Peyer's patch (tissue), 4 donors: ENCODE results near the gene RXFP1. TPM values are rescaled to one million over a fixed set of nuclear protein-coding genes. Genes with fewer than 3 reads are reported as not detected.

Source experiments
- DNase-seq, 3 donors: peaks; one replicate each; pipeline ENCODE4 v3.0.0-alpha.2; 2017 to 2019
- H3K27ac ChIP-seq, 4 donors: fragments of 200-600 bp; sonication (generic); one replicate each; pipeline ENCODE4 v1.5.1; 2016 to 2019
- H3K27me3 ChIP-seq, 2 donors: fragments of 200-600 bp; sonication (generic); one replicate each; pipeline ENCODE4 v1.5.1; 2019
- H3K36me3 ChIP-seq, 3 donors: fragments of 200-600 bp; sonication (generic); one replicate each; pipeline ENCODE4 v1.5.1; 2016 to 2019
- H3K4me1 ChIP-seq, 4 donors: fragments of 200-600 bp; sonication (generic); one replicate each; pipeline ENCODE4 v1.5.1; 2016 to 2019
- H3K4me3 ChIP-seq, 4 donors: fragments of 200-600 bp; sonication (generic); 1 replicate in 3 of 4; 2 replicates in 1 of 4; pipeline ENCODE4 v1.5.1; 2016 to 2019; ENCODE audit warnings: mild to moderate bottlenecking in 1 of 4
- H3K9me3 ChIP-seq, 4 donors: fragments of 200-600 bp; sonication (generic); one replicate each; pipeline ENCODE4 v1.5.1; 2016 to 2019; ENCODE audit warnings: mild to moderate bottlenecking in 1 of 4
- POLR2A ChIP-seq, 2 donors: fragments of 450-650 bp; IDR thresholded peaks; one replicate each; pipeline ENCODE4 v1.5.1; 2017; ENCODE audit warnings: antibody characterized with exemption in 2 of 2, mild to moderate bottlenecking in 2 of 2, moderate library complexity in 2 of 2
- total RNA-seq, 4 donors: library from RNA; depleted of rRNA; stranded (reverse); fragments of >200 nt; gene quantifications; one replicate each; pipeline ENCODE4 v1.1.0, GENCODE V29; 2016
- TF ChIP-seq, protein P1 (sequence below), 6 experiments: fragments of 450-650 bp in 4 of 6; fragments of 200-600 bp in 2 of 6; sonication (generic) in 1 of 6; IDR thresholded peaks; one replicate each; pipeline ENCODE4 v1.5.1; 2017 to 2019; ENCODE audit warnings: antibody characterized with exemption in 6 of 6, mild to moderate bottlenecking in 3 of 6, moderate library complexity in 1 of 6

The RXFP1 gene
- total RNA-seq, 4 donors from 2014 or later, result 0.38 to 0.54 TPM; not detected in 2

- no peak overlapping the region for H3K27ac ChIP-seq
- H3K36me3 ChIP-seq, result no peaks in the 10 kb centered on the region
- no peak overlapping the region for H3K4me3 ChIP-seq
- peak in 1 of 3 donors; percentile 50 for DNase-seq
- H3K4me1 ChIP-seq, result no peaks in the 10 kb centered on the region
- no peaks in the 10 kb centered on the region for H3K27me3 ChIP-seq
- H3K9me3 ChIP-seq, result no peaks in the 10 kb centered on the region
- TF ChIP-seq, protein P1, sequence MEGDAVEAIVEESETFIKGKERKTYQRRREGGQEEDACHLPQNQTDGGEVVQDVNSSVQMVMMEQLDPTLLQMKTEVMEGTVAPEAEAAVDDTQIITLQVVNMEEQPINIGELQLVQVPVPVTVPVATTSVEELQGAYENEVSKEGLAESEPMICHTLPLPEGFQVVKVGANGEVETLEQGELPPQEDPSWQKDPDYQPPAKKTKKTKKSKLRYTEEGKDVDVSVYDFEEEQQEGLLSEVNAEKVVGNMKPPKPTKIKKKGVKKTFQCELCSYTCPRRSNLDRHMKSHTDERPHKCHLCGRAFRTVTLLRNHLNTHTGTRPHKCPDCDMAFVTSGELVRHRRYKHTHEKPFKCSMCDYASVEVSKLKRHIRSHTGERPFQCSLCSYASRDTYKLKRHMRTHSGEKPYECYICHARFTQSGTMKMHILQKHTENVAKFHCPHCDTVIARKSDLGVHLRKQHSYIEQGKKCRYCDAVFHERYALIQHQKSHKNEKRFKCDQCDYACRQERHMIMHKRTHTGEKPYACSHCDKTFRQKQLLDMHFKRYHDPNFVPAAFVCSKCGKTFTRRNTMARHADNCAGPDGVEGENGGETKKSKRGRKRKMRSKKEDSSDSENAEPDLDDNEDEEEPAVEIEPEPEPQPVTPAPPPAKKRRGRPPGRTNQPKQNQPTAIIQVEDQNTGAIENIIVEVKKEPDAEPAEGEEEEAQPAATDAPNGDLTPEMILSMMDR (IDR thresholded peaks at IDR 0.05), result peak in 3 of 6 experiments; percentile 23 to 34 (median 28)
- TF ChIP-seq POLR2A (IDR thresholded peaks at IDR 0.05), result no peak
Observed at GRCh38 chr4:158496030-158496741, 25.5 kb upstream of the RXFP1 start.

DNA sequence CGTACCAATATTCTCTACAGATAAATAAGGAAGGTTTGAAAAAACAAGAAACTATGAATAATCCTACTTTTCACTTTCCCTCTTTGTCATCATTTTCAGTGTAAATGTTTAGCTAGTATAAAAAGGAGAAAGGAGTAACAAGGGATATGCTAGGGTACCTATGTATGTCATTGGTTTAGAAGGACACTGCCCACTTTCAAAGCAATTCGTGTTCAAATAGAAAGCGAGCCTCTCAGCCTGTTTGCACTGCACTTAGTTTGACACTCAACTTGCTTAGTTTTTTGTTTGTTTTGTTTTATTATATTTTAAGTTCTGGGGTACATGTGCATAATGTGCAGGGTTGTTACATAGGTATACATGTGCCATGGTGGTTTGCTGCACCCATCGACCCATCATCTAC is 21.6 kb upstream of the RXFP1 start:
- Histone ChIP-seq H3K4me3 (no peak overlapping the region), H3K36me3 (no peaks in the 10 kb centered on the region), H3K9me3 (no peaks in the 10 kb centered on the region), H3K27ac (no peak overlapping the region), H3K27me3 (no peaks in the 10 kb centered on the region), H3K4me1 (no peaks in the 10 kb centered on the region)
- DNase-seq, result no peak
- TF ChIP-seq POLR2A (IDR thresholded peaks at IDR 0.05), result no peak
- TF ChIP-seq, protein P1 (IDR thresholded peaks at IDR 0.05), result no peak

GRCh38 chr4:158513256-158513655 is 8.4 kb upstream of the RXFP1 start:
- no peaks in the 10 kb centered on the region for H3K36me3 ChIP-seq
- H3K27me3 ChIP-seq, result no peaks in the 10 kb centered on the region
- H3K9me3 ChIP-seq, result no peaks in the 10 kb centered on the region
- H3K4me1 ChIP-seq, result no peaks in the 10 kb centered on the region
- H3K27ac ChIP-seq, result no peak overlapping the region
- TF ChIP-seq, protein P1 (IDR thresholded peaks at IDR 0.05), result no peak
- TF ChIP-seq POLR2A (IDR thresholded peaks at IDR 0.05), result no peak
- no peak for DNase-seq
- no peak overlapping the region for H3K4me3 ChIP-seq

GRCh38 chr4:158519226-158519625 is 2.5 kb upstream of the RXFP1 start:
- no peak for DNase-seq
- H3K4me1 ChIP-seq, result no peaks in the 10 kb centered on the region
- no peaks in the 10 kb centered on the region for H3K9me3 ChIP-seq
- TF ChIP-seq, protein P1 (IDR thresholded peaks at IDR 0.05), result no peak
- no peak overlapping the region for H3K4me3 ChIP-seq
- no peaks in the 10 kb centered on the region for H3K27me3 ChIP-seq
- H3K36me3 ChIP-seq, result no peaks in the 10 kb centered on the region
- H3K27ac ChIP-seq, result no peak overlapping the region

DNA sequence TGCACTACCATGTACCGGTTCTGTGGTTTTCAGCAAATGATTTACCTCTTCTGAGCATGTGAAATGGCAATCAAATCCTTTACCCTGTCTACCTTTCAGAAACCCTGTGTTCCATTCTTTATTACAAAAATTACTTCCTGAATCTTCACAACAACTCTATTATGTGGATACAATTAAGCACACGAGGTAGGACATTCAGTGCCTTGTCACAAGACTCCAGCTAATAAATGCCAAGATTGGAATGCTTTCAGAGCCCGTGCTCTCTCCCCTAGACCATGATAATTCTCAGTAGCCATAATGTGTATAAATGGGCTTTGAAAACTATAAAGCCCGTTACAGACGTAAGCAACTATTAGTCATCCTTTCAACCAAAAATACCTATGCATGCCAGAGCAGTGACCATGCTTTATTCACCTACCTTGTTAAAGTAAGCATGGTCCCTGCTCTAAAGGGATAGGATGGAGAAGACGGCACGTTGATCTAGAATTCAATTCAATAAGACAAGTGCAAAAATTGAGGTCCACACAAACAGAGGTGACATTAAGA is 2.4 kb downstream of the RXFP1 start:
- DNase-seq, result no peak
- H3K27me3 ChIP-seq, result no peaks in the 10 kb centered on the region
- H3K9me3 ChIP-seq, result no peaks in the 10 kb centered on the region
- H3K4me3 ChIP-seq, result no peak overlapping the region
- TF ChIP-seq POLR2A (IDR thresholded peaks at IDR 0.05), result no peak
- H3K4me1 ChIP-seq, result no peaks in the 10 kb centered on the region
- H3K36me3 ChIP-seq, result no peaks in the 10 kb centered on the region
- no peak overlapping the region for H3K27ac ChIP-seq

DNA sequence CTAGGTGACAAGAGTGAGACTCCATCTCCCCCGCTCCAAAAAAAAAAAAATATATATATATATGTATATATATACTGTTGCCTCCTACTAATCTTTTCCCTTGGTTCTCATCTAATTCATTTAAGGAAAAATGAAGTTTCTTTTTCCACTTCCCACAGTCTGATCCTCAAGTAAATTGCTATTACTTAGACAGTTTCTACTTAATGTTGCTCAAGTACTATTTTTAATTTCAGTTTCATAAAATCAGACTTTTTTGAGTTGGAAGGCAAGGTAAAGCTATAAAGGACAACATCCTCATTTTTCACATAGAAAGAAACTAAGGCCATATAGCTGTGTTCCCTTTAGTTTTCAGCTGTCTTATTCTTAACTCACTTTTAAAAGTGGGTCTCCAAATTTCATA is 5.8 kb downstream of the RXFP1 start:
- H3K4me1 ChIP-seq, result no peaks in the 10 kb centered on the region
- no peak overlapping the region for H3K4me3 ChIP-seq
- TF ChIP-seq, protein P1 (IDR thresholded peaks at IDR 0.05), result no peak
- no peaks in the 10 kb centered on the region for H3K36me3 ChIP-seq
- H3K27me3 ChIP-seq, result no peaks in the 10 kb centered on the region
- no peaks in the 10 kb centered on the region for H3K9me3 ChIP-seq
- H3K27ac ChIP-seq, result no peak overlapping the region
- no peak for DNase-seq
